ENCODE results near the gene CSNK1G3.
"Not testable (repeated sequence)": the region's sequence is repeated elsewhere in the genome, so short reads cannot be mapped to it uniquely, and the experiment has no call there.

Gene CSNK1G3

DNA sequence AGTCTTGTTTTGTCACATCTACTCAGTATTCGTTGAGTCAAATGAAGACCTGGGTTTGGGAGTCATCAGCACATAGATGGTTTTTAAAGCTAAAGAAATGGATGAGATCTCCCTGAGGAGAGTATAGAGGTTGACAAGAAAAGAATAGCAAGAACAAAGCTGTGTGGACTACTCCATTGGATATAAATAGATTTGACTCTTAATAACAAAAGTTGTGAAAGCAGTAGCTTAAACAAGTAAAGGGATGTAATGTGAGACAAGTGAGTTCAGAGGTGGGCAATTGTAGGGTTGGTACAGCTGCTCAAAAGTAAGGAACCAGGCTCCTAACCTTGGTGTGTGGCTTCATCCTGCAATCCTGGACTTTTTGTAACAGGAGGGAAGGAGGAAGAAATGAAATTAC is 49.3 kb downstream of the CSNK1G3 start:
- no peak for DNase-seq

- DNase-seq: no peak
These were observed 60.0 kb downstream of the CSNK1G3 start for GRCh38 chr5:123571927-123572326.

GRCh38 chr5:123578390-123578789 is 66.4 kb downstream of the CSNK1G3 start:
- no peak for DNase-seq

DNA sequence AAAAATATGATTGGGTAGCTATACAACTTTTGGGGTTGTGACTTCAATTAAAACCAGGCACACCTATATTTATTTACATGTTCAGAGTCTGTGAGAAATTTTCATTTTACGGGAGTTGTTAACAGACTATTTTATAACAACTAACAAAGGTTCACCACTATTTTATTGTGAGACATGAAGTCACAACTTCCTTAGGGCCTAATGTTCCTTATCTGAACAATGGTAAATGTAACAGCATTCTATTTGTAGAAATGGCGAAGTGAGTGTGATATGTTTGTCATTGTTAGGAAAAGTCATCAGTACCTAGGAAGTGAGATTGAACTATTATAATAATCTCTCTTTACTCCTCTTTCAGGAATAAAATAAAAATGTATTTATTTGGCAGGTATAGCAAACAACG is 67.4 kb downstream of the CSNK1G3 start:
- no peak for DNase-seq

GRCh38 chr5:123582550-123583285 is 70.7 kb downstream of the CSNK1G3 start:
- DNase-seq: no peak

DNA sequence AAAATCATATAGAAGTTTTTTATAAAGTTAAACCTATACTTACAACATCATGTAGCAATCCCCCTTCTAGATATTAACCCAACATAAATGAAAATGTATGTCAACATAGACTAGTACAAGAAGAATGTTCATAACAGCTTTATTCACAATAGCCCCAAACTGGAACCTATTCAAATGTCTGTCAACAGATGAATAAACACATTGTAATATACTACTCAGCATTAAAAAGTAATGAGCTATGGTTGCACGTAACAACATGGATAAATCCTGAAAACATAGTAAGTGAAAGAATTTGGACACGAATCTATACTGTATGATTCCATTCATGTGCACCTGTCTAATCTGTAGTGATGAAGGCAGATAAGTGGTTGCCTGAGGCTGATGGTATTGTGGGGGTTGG is 73.9 kb downstream of the CSNK1G3 start:
- no peak for DNase-seq

DNA sequence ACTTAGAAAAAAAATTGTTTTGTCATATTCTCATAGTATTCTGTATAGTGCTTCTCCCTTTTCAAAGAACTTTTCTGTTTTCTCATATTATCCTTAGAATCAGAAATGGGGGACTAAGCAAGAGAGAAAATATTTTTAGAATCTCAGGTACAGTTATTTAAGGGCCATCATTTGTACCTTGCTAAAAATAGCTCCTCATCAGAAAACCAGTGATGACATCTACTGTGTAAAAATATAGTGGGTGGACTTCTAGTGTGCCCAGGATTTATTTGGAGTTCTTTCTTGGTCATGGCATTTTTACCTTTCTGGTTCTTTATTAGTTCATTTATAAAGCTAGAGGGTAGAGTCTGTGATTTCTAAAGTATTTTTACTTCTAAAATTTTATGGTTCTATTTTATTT is 82.5 kb downstream of the CSNK1G3 start:
- no peak for DNase-seq

- DNase-seq: no peak
These were observed 85.0 kb downstream of the CSNK1G3 start for GRCh38 chr5:123597018-123597417.

- no peak for DNase-seq
These were observed 86.2 kb downstream of the CSNK1G3 start for GRCh38 chr5:123598028-123598689.

GRCh38 chr5:123599171-123599570 is 87.2 kb downstream of the CSNK1G3 start:
- no peak for DNase-seq

DNA sequence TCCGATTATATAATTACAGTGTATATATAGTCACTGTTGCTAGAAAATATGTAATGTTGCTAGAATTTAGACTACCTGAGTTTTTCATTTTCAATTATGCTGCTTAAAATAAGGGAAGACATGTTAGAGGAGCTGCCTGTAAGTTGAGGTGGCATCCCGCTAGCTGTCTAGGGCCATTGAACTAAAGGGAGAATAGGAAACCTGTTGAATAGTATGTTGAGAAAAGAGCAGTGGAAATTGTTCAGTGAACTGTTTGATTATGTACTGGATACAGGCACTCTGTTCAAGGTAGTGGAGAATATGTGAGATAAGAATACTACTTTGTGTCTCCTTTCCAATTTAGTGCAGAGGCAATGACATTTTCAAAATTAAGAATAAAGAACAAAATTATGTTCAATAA is 89.6 kb downstream of the CSNK1G3 start:
- no peak for DNase-seq

GRCh38 chr5:123605822-123606221 is 93.8 kb downstream of the CSNK1G3 start:
- no peak for DNase-seq

GRCh38 chr5:123610209-123610608 is 98.2 kb downstream of the CSNK1G3 start:
- no peak for DNase-seq

DNA sequence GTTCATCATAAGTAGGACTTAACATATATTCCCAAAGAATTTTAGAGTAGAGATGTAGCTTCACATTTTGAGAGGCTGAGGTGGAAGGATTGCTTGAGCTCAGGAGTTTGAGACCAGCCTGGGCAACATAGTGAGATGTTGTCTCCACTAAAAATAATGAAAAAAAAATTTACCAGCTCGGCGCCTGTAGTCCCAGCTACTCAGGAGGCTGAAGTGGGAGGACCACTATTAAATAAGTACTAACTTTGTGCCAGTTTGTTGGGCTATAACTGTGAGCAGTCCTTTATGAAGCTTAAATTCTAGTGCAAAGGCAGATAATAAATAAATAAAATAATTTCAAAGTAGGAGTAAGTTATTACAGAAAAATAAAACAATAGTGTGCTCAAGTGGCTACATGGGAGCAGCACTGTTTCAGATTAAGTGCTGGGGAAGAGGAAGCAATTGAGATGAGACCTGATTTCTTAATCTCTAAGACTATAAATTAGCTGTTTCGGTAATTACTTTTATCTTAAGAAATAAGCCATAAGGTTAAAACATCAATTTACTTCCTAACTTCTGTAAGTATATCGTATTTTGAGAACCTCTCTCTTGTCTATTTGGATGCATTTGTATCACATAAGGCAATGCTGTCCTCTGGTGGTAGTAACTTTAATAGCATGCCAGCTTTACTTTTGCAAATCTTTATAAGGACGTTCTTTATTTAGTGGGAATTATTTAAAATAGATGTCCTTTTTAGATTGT is 98.9 kb downstream of the CSNK1G3 start:
- no peak for DNase-seq

DNA sequence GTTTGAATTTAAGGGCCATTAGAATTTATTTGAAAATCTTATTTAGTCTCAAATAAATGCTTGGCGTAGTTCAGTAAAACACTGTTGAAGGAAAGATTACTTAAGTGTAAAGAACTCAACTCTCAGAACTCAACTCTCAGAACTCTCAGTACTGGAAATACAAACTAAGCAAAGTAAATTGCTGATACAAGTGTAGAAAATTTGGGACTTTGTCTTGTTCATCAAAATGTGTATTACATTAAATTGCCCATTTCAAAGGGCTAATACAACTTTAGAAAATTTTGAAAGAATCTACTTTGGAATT is 99.4 kb downstream of the CSNK1G3 start:
- DNase-seq: no peak

DNA sequence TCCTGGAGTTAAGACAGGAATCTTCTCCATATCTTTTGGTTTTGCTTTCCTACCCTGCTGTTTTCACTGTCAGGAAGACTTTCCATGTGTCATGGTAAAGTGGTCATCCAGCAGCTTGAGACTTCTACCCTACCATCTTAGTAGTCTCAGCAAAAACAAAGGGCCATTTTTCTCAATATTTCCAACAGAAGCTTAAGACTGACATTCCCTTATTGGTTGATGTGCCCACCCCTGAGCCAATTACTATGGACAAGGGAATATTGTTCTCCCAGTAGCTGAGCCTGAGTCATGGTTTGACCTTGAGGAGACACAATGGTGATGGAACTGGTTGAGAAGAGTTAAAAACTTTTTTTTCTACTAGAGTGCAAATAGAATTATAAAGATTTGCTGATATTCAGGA is 105.6 kb downstream of the CSNK1G3 start:
- no peak for DNase-seq

DNA sequence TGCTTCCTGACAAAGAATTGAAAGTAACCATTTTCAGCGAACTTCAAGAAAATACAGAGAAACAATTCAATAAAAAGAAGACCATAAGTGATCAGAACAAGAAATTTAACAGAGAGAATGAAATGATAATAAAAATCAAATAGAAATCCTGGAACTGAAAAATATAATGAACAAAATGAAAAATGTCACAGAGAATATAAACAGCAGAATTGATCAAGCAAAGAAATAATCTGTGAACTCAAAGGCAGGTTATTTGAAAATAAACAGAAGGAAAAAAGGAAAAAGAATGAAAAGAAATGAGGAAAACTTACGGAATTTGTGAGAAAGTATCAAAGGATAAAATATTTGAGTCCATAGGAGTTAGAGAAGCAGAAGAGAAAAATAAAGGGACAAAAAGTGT is 114.1 kb downstream of the CSNK1G3 start:
- no peak for DNase-seq

DNA sequence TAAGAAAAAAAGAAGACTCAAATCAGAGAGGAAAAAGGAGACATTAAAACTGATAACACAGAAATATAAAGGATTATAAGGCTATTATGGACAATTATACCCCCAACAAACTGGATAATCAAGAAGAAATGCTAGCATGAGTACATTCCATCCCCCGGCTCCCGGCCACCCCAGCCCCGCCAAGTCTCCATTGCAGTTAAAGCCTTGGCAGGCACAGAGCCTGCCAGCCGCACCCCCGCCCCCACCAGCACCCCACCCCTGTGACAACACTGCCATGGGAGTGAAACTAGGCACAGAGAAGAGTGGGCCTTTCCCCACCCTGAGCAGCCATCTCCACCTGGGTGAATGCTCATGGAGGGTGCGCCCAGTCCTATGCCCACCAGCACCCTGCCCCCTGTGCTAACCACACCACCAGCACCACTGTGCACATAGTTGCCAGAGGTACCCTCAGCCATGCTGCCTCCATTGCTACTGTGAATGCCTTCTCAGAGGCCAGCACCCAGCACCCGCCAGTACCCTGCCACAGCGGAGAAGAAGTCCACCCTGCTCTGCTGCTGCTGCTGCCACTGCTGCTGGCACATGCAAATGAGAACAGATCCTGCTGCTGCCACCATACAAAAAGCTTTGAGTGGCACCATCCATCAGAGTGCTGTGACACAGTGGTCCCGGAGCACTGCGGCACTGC is 117.0 kb downstream of the CSNK1G3 start:
- no peak for DNase-seq

GRCh38 chr5:123636006-123636405 is 124.0 kb downstream of the CSNK1G3 start:
- no peak for DNase-seq

- not testable (repeated sequence) for DNase-seq
These were observed 125.1 kb downstream of the CSNK1G3 start for GRCh38 chr5:123637028-123637427.

DNA sequence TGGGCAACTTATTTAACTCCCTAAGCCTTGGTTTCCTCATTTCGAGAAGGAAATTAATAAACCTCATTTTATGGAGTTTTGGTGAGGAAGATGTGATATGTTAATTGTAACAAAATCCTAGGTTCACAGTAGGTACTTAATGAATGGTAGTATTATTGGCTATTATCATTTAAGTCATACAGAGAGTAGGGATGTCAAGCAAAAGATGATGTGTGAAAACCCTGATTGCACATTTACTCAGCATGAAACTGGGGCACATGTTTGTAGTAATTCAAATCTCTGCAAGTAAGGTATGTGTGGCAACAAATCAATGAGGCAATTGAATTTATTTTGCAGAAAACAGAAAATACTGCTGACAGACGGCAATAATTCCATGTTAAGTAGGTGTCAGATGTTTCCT is 127.3 kb downstream of the CSNK1G3 start:
- no peak for DNase-seq

GRCh38 chr5:123645024-123645603 is 133.1 kb downstream of the CSNK1G3 start:
- no peak for DNase-seq

- DNase-seq: no peak
These were observed 135.1 kb downstream of the CSNK1G3 start for GRCh38 chr5:123647066-123647465.

All from activated CD4-positive, alpha-beta T cell treated with anti-CD3 and anti-CD28 coated beads, Interleukin-2, amount 50 U/mL, for 4 hours (primary cell).